Gastroesophageal sphincter (tissue), 4 donors: ENCODE results near the gene ENG. TPM values are rescaled to one million over a fixed set of nuclear protein-coding genes. Genes with fewer than 3 reads are reported as not detected.
A peak's percentile ranks its signal among the peaks of the same experiment; 100 is the strongest.

Experiments used
- ATAC-seq: fragments of 150-250 bp; one replicate; pipeline ENCODE4 v1.9.1; 2016; ENCODE audit warnings: mild to moderate bottlenecking, moderate library complexity
- H3K27ac ChIP-seq, 4 donors: fragments of 200-600 bp; sonication (generic) in 3 of 4; 1 replicate in 3 of 4; 2 replicates in 1 of 4; pipeline ENCODE4 v1.5.1; 2016 to 2019
- H3K27me3 ChIP-seq: fragments of 200-600 bp; sonication (generic); one replicate; pipeline ENCODE4 v1.5.1; 2019
- H3K36me3 ChIP-seq, 2 donors: fragments of 200-600 bp; sonication (generic); one replicate each; pipeline ENCODE4 v1.5.1; 2019; ENCODE audit warnings: control low read depth in 1 of 2
- H3K4me1 ChIP-seq, 3 donors: fragments of 200-600 bp; sonication (generic); 1 replicate in 2 of 3; 2 replicates in 1 of 3; pipeline ENCODE4 v1.5.1; 2016 to 2019; ENCODE audit warnings: control low read depth in 2 of 3
- H3K4me3 ChIP-seq, 2 donors: fragments of 200-600 bp; sonication (generic); one replicate each; pipeline ENCODE4 v1.5.1; 2019; ENCODE audit warnings: mild to moderate bottlenecking in 1 of 2, moderate library complexity in 1 of 2
- H3K9me3 ChIP-seq, 3 donors: fragments of 200-600 bp; sonication (generic); one replicate each; pipeline ENCODE4 v1.5.1; 2017 to 2019; ENCODE audit warnings: control low read depth in 2 of 3
- CTCF ChIP-seq, 4 experiments: fragments of 200-600 bp in 2 of 4; fragments of 450-650 bp in 2 of 4; sonication (generic) in 1 of 4; IDR thresholded peaks; one replicate each; pipeline ENCODE4 v1.5.1; 2017 to 2019; ENCODE audit warnings: antibody characterized with exemption in 4 of 4, mild to moderate bottlenecking in 2 of 4, moderate library complexity in 2 of 4
- EP300 ChIP-seq: sonication (generic); formaldehyde crosslinking; IDR thresholded peaks from one replicate; pipeline ENCODE4 v1.6.1; 2017; ENCODE audit warnings: antibody characterized with exemption, mild to moderate bottlenecking
- POLR2A ChIP-seq, 2 donors: fragments of 450-650 bp; IDR thresholded peaks; one replicate each; pipeline ENCODE4 v1.6.1; 2017; ENCODE audit warnings: antibody characterized with exemption in 2 of 2, mild to moderate bottlenecking in 2 of 2, moderate library complexity in 1 of 2
- POLR2AphosphoS5 ChIP-seq: sonication (generic); formaldehyde crosslinking; IDR thresholded peaks from one replicate; pipeline ENCODE4 v1.6.1; 2017; ENCODE audit warnings: antibody characterized with exemption
- WGBS, 2 donors: methylation state at CpG; one replicate each; pipeline ENCODE4 v1.1.5; 2018; ENCODE audit warnings: low coverage in 1 of 2; 5-methylcytosine and 5-hydroxymethylcytosine counted together
- small RNA-seq, 4 donors: library from RNA; depleted of rRNA; stranded (forward); fragments of <200 nt; gene quantifications; one replicate each; pipeline ENCODE3, GENCODE V24; 2016
- total RNA-seq, 4 donors: library from RNA; depleted of rRNA; stranded (reverse); fragments of >200 nt; gene quantifications; one replicate each; pipeline ENCODE4 v1.1.0, GENCODE V29; 2016

ENG gene
- total RNA-seq, 4 donors from 2014 or later: 21.3 to 76.5 (median 48.0) TPM

DNA sequence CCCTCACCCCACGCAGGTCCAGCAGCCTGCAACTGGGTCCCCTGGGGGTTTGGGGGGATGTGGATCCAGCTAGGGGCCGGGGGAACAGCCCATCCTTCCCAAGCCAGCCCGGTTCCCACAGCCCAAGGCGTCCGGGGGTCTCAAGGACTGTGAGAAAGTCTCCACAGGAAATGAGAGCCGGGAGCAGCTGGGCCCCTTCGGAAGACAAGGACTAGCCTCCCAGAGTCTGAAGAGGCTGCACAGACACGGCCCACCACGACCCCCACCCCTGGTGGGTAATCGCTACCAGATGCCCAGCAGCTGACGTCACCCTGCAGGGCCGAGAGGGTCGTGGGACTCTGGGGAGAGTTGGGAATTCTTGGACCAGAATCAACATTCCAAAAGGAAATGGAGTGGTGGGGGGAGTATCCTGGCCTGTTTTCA lies 86.5 kb downstream of the ENG start:
- H3K27ac ChIP-seq: peak overlapping the region in 3 of 4 donors; percentile 65 to 73 (median 69)

GRCh38 chr9:127767410-127767809 lies 87.0 kb downstream of the ENG start:
- H3K9me3 ChIP-seq: no peaks in the 10 kb centered on the region
- H3K27ac ChIP-seq: peak overlapping the region in 3 of 4 donors; percentile 65 to 73 (median 69)
- 39% methylated on average over 2 of the region's 3 CpGs; no CpG with 5 or more reads in 1 of the 2 donors for WGBS, 2 donors
- H3K4me3 ChIP-seq: peak overlapping the region in 1 of 2 donors; percentile 55
- TF ChIP-seq POLR2AphosphoS5 (no peak), CTCF (IDR thresholded peaks at IDR 0.05) (no peak), POLR2A (IDR thresholded peaks at IDR 0.05) (no peak), EP300 (no peak)
- H3K27me3 ChIP-seq: peaks cover 34% of the 10 kb centered on the region
- H3K4me1 ChIP-seq: peaks cover 0 to 58% (median 0%) of the 10 kb centered on the region in 3 donors
- no peak for ATAC-seq
- no peaks in the 10 kb centered on the region for H3K36me3 ChIP-seq

More for the DNA sequence above, 86.5 kb downstream of the ENG start:
- WGBS, 2 donors: 30 to 60% methylated on average over 1 to 5 of the region's 13 CpGs
- peak overlapping the region in 1 of 2 donors; percentile 55 for H3K4me3 ChIP-seq
- no peaks in the 10 kb centered on the region for H3K9me3 ChIP-seq
- H3K27me3 ChIP-seq: peaks cover 29% of the 10 kb centered on the region
- peaks cover 0 to 53% (median 0%) of the 10 kb centered on the region in 3 donors for H3K4me1 ChIP-seq
- no peak for ATAC-seq
- no peaks in the 10 kb centered on the region for H3K36me3 ChIP-seq
- TF ChIP-seq POLR2A (IDR thresholded peaks at IDR 0.05) (no peak), POLR2AphosphoS5 (no peak), CTCF (IDR thresholded peaks at IDR 0.05) (no peak), EP300 (no peak)

DNA sequence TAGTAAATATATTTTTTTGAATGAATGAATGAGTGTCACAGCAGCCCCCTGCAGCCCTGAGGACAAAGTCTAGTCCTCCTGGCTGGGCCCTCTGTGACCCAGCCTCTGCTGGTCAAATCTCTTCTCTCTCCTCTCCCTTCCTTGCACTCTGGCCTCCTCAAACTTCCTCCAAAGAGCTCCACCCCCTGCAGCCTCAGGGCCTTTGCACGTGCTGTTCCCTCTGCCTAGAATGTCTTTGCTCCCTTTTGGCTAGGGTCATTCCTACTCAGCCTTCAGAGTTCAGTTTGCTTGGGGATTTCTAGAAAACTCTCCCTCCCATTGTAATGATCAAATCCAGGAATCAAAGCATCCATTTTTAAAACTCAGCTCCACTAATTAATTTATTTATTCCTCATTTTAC lies 89.0 kb downstream of the ENG start:
- no peaks in the 10 kb centered on the region for H3K36me3 ChIP-seq
- no peak overlapping the region for H3K4me3 ChIP-seq
- H3K27me3 ChIP-seq: peaks cover 52% of the 10 kb centered on the region
- peak overlapping the region in 2 of 4 donors; percentile 68 to 69 for H3K27ac ChIP-seq
- H3K4me1 ChIP-seq: peaks cover 0 to 56% (median 0%) of the 10 kb centered on the region in 3 donors
- no peaks in the 10 kb centered on the region for H3K9me3 ChIP-seq
- TF ChIP-seq EP300: no peak
- TF ChIP-seq POLR2A (IDR thresholded peaks at IDR 0.05): no peak
- no peak for TF ChIP-seq POLR2AphosphoS5
- no peak for TF ChIP-seq CTCF (IDR thresholded peaks at IDR 0.05)
- 90 to 100% methylated on average over 1 of the region's 1 CpG for WGBS, 2 donors
- ATAC-seq: no peak

Small RNA genes within 50 kb of the gene (small RNA-seq; reads per million reads assigned to genes)
- gene MIR4672 (0 reads per million in 4 donors), gene RF00019 (0 reads per million in 4 donors), gene RNA5SP296 (0 reads per million in 4 donors)

Other genes with a start within 250 kb of the ENG start
- gene STXBP1, start 242.4 kb downstream of the ENG start, total RNA-seq: 10 to 100 TPM; 25.7 to 47.0 (median 33.1) TPM
- gene CFAP157, start 147.7 kb downstream of the ENG start, total RNA-seq: under 1 TPM in 1 of 4 donors, not detected in 3; 0.31 TPM
- 10 to 100 TPM in 3 of 4 donors, 1 to 10 TPM in 1; 8.7 to 19.3 (median 16.8) TPM for gene PTRH1, start 139.0 kb downstream of the ENG start, total RNA-seq
- gene TTC16, start 138.6 kb downstream of the ENG start, total RNA-seq: not detected
- gene TOR2A, start 119.4 kb downstream of the ENG start, total RNA-seq: 1 to 10 TPM; 5.9 to 8.9 (median 7.6) TPM
- gene SH2D3C, start 76.0 kb downstream of the ENG start, total RNA-seq: 10 to 100 TPM in 1 of 4 donors, 1 to 10 TPM in 3; 6.1 to 12.1 (median 8.5) TPM
- 10 to 100 TPM; 81.8 to 92.8 (median 86.5) TPM for gene CDK9, start 68.6 kb downstream of the ENG start, total RNA-seq
- 10 to 100 TPM; 42.5 to 91.4 (median 63.2) TPM for gene FPGS, start 51.8 kb downstream of the ENG start, total RNA-seq
- 10 to 100 TPM; 46.7 to 73.9 (median 49.7) TPM for gene AK1, start 23.0 kb upstream of the ENG start, total RNA-seq
- gene ST6GALNAC6, start 44.9 kb upstream of the ENG start, total RNA-seq: 100 to 1,000 TPM; 112 to 146 (median 132) TPM
- 10 to 100 TPM; 25.2 to 49.7 (median 31.7) TPM for gene ST6GALNAC4, start 62.4 kb upstream of the ENG start, total RNA-seq
- 1 to 10 TPM in 2 of 4 donors, under 1 TPM in 1, not detected in 1; 0.66 to 3.4 (median 3.1) TPM for gene PIP5KL1, start 76.1 kb upstream of the ENG start, total RNA-seq
- gene DPM2, start 83.2 kb upstream of the ENG start, total RNA-seq: 10 to 100 TPM in 2 of 4 donors, 1 to 10 TPM in 2; 8.9 to 15.0 (median 11.2) TPM
- 10 to 100 TPM in 3 of 4 donors, 1 to 10 TPM in 1; 7.0 to 22.0 (median 16.3) TPM for gene EEIG1, start 126.3 kb upstream of the ENG start, total RNA-seq
- gene NAIF1, start 212.7 kb upstream of the ENG start, total RNA-seq: 10 to 100 TPM in 1 of 4 donors, 1 to 10 TPM in 3; 5.3 to 11.4 (median 8.6) TPM
- gene SLC25A25, start 213.6 kb upstream of the ENG start, total RNA-seq: 10 to 100 TPM; 16.1 to 64.1 (median 18.3) TPM